Activated effector memory CD4-positive, alpha-beta T cell treated with Interleukin-2 at 50 U/mL for 16 hours (primary cell): Measurements from ENCODE around the gene CAMK1D.

Source experiments
- DNase-seq: peaks from one replicate; pipeline ENCODE4 v3.0.0-alpha.2; 2020

Gene CAMK1D

GRCh38 chr10:12502526-12503274, 153.4 kb downstream of the CAMK1D start:
- DNase-seq, result no peak

DNA sequence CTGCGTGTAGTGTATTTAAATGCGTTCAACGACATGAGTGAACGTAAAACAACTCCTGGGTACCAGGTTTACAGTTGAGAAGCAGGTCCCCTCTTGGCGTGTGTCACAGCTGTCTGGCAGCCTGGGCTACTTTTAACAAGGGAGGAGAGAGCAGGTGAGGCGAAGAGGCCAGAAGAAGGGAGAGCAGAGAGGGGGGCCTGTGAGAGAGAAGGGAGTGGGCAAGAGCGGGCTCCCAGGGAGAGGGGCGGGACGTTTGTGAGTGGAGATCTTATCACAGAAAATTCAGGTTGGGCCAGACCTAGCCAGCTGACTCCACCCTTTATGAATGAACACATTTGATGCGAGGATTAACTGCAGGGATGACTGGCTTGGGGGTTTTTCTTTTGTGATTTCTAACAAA, 154.0 kb downstream of the CAMK1D start:
- no peak for DNase-seq

DNA sequence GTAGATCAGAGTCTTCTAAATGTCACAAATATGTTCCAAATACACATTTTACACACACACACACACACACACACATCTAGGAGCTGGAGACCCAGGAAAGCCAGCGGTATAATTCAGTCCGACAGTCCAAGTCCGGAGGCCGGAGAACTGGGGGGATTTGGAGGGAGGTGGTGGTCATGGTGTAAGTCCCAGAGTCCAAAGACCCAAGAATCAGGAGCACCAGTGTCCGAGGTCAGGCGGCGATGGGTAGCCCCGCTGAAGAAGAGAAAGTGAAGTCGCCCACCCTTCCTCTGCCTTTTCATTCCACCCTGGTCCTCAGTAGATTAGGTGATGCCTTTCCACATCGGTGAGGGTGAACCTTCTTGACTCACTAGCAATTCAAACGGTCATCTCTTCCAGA, 154.8 kb downstream of the CAMK1D start:
- no peak for DNase-seq

DNA sequence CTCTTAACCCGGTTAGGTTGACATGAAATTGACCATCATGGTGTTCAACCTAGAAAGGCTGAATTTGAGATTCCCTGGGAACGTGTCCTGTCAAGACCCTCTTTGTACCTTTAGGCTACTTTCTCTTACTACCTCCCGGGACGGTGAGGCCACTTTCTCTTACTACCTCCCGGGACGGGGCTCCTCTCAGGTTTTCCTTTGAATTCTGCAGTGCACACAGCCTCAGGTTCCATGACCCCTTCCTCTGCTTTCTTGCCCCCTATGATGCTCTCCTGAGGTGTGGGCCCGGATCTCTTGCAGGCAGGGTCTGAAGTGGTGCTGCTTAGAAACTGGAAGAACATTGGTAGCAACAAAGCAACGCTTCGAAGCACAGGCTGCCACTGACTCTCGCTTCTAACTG, 155.3 kb downstream of the CAMK1D start:
- no peak for DNase-seq

DNA sequence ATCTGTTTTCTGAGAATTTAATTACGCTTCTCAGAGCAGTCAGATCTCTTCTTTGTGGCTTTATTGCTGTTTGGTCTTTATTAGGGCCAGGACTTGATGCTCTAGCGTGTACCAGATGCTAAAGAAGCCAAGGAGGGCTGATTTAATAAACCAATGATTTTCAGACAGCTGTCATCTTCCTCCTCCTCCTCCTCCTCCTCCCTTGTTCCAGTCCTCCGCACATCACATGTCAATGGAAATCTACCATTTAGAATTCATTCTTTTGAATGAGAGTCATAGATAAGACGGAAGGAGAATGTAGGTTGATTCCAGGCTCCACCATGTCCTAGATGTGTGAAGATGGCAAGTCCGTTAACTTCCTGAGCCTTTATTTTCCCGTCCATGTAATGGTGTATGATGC, 156.3 kb downstream of the CAMK1D start:
- no peak for DNase-seq

GRCh38 chr10:12507165-12507850, 158.0 kb downstream of the CAMK1D start:
- no peak for DNase-seq

- DNase-seq, result no peak
Measured at GRCh38 chr10:12508165-12508564, 158.8 kb downstream of the CAMK1D start.

DNA sequence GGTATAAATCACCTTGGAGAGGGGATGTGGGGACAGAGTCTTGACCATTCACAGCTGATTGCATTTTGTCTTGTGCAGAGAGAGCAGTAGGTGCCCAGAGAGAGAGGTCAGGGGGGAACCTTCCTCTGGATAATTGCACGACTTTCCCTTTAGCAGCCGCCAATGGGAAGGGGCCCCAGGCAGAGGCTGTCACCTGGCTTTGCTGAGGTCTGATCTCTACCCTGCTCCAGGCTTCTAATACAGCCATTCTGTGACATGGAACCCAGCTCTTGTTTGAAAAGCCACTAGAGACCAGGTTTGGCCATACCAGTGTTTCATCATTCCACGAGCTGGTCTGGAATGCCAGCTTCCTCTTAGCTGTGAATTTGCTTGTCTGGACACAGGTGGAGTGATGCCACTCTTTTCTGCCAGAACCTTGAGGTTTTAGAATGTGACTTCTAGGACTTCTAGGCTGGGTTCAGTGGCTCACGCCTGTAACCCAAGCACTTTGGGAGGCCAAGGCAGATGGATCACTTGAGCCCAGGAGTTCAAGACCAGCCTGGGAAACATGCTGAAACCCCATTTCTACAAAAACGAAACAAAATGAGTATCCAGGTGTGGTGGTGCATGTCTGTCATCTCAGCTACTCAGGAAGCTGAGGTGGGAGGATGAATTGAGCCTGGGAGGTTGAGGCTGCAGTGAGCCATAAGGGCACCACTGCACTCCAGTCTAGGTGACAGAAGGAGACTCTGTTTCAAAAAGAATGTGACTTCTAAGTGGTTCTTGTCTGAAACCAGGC, 159.9 kb downstream of the CAMK1D start:
- DNase-seq, result no peak

DNA sequence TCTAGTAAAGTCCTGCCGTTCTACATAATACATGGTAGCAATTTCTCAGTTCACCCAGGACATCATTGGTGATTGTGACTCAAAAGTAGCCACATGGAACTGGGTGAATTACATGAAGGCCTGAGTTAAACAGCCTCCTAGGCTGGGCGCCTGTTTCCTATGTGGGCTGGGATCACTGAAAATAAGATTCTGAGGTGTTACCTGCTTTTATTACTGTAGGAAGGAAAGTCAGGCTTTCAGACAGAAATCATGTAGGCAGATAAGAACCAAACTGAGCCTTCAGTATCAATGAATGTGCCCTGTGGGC, 160.4 kb downstream of the CAMK1D start:
- DNase-seq, result no peak

DNA sequence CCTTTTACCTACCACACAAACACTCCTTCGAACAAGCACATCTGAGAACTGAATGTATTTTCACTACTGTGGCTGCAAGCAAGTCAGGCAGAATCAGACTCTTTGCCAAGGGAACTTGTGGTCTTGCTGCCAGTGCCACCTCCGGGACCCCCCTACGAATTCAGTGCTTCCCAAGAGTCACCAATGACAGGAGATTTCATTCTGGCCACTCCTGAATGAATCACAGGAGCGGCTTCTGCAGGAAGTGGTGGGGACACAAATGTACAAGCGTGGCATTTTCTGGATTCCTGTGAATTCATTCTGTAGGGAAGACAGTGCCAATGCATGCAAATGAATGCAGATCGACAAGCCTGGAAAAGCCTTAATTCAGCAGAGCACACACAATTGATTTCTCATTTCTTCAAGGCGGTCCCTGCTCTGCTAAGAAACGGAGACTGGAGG, 161.2 kb downstream of the CAMK1D start:
- DNase-seq, result no peak

GRCh38 chr10:12510984-12511383, 161.6 kb downstream of the CAMK1D start:
- DNase-seq, result no peak

- no peak for DNase-seq
Measured at GRCh38 chr10:12511651-12512050, 162.3 kb downstream of the CAMK1D start.

GRCh38 chr10:12512332-12513002, 163.1 kb downstream of the CAMK1D start:
- no peak for DNase-seq

DNA sequence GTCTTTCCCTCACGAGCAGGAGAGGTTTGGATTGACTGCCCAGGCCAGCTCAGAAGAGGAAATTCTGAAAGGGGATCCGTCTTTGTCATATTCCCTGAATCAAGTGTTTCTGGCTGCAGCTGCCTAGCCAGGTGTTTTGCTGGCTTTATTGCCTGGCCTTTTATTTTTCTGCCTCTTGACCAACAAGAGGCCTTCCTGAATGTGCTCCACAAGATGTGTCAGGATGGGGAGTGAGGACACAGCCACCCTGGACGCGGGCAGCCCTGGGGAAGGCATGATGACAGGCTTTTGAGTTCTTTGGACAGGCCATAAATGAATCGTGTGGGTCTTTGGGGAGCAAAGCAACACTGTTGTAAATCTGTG, 163.6 kb downstream of the CAMK1D start:
- no peak for DNase-seq

DNA sequence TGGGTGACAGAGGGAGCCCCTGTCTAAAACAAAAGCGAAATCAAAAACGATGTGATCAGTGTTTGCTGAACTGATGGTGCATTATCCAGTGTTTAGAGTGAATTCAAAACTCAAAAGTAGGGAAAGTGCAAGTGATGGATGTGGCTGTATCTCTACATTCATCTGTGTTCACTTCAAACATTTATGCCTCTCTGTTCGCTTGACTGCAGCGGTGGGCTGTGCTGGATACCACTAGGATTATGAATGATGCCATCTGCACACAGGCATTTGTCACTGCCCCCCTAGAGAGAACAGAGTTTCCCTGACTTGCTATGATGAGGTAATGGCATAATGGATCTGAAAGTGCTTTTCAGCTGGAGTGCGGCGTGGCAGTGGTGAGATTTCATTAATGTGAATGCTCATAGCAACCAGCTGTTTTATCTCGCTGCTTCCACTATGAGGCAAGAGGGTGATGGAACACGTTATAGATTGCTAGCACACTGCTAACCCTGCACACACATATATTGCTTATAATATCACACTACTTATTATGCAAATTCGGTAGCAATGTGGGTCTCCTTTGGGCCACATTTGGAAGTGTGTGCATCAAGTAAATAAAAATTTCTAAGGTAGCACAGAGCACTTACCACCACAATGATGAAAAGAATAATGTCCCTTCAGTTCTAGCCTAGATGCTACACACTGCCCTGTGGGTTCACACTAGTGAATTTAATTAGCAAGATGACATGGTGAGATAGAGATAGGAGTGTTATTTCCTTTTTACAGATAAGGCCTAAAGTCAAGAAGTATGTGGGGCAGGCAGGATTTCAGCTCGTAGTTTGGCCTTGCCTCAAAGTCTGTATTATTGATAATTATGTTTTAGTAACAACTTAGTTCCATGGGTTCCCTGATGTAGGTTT, 164.7 kb downstream of the CAMK1D start:
- no peak for DNase-seq

- no peak for DNase-seq
Measured at GRCh38 chr10:12518024-12518423, 168.7 kb downstream of the CAMK1D start.

GRCh38 chr10:12521423-12521822, 172.1 kb downstream of the CAMK1D start:
- DNase-seq, result no peak

GRCh38 chr10:12526311-12526710, 177.0 kb downstream of the CAMK1D start:
- no peak for DNase-seq

DNA sequence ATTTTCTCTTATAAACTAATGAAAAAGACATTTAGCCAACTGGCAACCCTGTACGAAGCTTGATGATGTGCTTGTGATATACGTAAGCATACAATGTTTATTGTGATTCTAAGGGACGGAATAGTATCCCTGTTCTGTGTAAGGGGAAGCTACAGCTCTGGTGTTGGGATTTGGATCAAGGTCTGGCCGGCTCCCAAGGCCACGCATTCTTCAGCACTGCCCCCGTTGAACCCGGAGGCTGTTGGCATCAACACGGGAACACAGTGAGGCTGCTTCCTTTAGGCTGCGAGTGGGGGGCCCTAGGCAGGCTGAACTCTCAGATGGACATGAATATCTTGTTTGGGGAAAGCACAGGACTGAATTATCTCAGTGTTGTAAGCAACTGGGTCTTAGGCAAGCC, 180.6 kb downstream of the CAMK1D start:
- no peak for DNase-seq

- DNase-seq, result no peak
Measured at GRCh38 chr10:12531305-12532220, 182.2 kb downstream of the CAMK1D start.

DNA sequence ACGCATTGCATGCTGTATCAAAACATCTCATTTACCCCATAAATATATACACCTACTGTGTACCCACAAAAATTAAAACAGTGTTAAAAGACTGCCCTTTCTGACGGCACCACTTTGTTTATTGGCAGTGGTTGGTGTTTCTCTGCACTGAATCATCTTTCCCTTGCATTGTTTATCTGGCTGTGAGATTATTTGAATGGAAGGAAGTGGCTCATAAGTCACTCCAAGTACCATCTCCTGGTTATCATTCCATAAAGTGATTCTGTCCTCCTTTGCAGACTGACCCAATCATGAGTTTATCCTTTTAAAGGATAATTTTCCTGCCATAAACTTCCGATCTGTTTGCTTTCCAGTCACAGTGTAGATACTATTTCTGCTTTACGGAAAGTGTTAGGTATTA, 183.8 kb downstream of the CAMK1D start:
- DNase-seq, result no peak
